Inferior parietal cortex (tissue), 1 donor: ENCODE data around the gene FCRL5.
A peak's percentile ranks its signal among the peaks of the same experiment; 100 is the strongest.
"Not testable (repeated sequence)": the region's sequence is repeated elsewhere in the genome, so short reads cannot be mapped to it uniquely, and the experiment has no call there.

Source experiments
- DNase-seq: peaks from one replicate; pipeline ENCODE4 v3.0.0-alpha.2; 2016; ENCODE audit errors: extremely low spot score

FCRL5 gene

GRCh38 chr1:157551694-157552693 is at the start of gene FCRL5:
TSS of gene FCRL5 (minus strand) at chr1:157552515. CDS start at chr1:157552362, 153 bp downstream.
- no peak for DNase-seq

- no peak for DNase-seq
Observed at GRCh38 chr1:157600236-157600635, 47.9 kb upstream of the FCRL5 start.

GRCh38 chr1:157597959-157598667 is 45.8 kb upstream of the FCRL5 start, which contains the start of gene FCRL4:
TSS of gene FCRL4 (minus strand) at chr1:157598085. CDS start at chr1:157597944, 141 bp downstream.
- DNase-seq = no peak

GRCh38 chr1:157596384-157596783 is 44.1 kb upstream of the FCRL5 start:
- DNase-seq = no peak

- no peak for DNase-seq
Observed at GRCh38 chr1:157595356-157595755, 43.0 kb upstream of the FCRL5 start.

- DNase-seq = no peak
Observed at GRCh38 chr1:157585984-157586383, 33.7 kb upstream of the FCRL5 start.

- no peak for DNase-seq
Observed at GRCh38 chr1:157584503-157584902, 32.2 kb upstream of the FCRL5 start.

GRCh38 chr1:157580828-157581210 is 28.5 kb upstream of the FCRL5 start:
- no peak for DNase-seq

GRCh38 chr1:157580179-157580827 is 28.0 kb upstream of the FCRL5 start:
- DNase-seq = peak; percentile 84

GRCh38 chr1:157577420-157577819 is 25.1 kb upstream of the FCRL5 start:
- DNase-seq = no peak

- no peak for DNase-seq
Observed at GRCh38 chr1:157575744-157576143, 23.4 kb upstream of the FCRL5 start.

GRCh38 chr1:157574836-157575235 is 22.5 kb upstream of the FCRL5 start:
- DNase-seq = no peak

- no peak for DNase-seq
Observed at GRCh38 chr1:157566484-157567300, 14.4 kb upstream of the FCRL5 start.

GRCh38 chr1:157562515-157562914 is 10.2 kb upstream of the FCRL5 start:
- no peak for DNase-seq

- no peak for DNase-seq
Observed at GRCh38 chr1:157558119-157558518, 5.8 kb upstream of the FCRL5 start.

- DNase-seq = not testable (repeated sequence)
Observed at GRCh38 chr1:157548081-157548480, 4.2 kb downstream of the FCRL5 start.

- no peak for DNase-seq
Observed at GRCh38 chr1:157542676-157543075, 9.6 kb downstream of the FCRL5 start.

- DNase-seq = no peak
Observed at GRCh38 chr1:157540852-157541251, 11.5 kb downstream of the FCRL5 start.

- no peak for DNase-seq
Observed at GRCh38 chr1:157540160-157540748, 12.1 kb downstream of the FCRL5 start.

GRCh38 chr1:157539568-157539967 is 12.7 kb downstream of the FCRL5 start:
- DNase-seq = no peak

- no peak for DNase-seq
Observed at GRCh38 chr1:157532569-157532968, 19.7 kb downstream of the FCRL5 start.
